T-cell (primary cell): Measurements from ENCODE around the gene CNPPD1. TPM values are rescaled to one million over a fixed set of nuclear protein-coding genes. Genes with fewer than 3 reads are reported as not detected.

ENCODE experiments used
- ATAC-seq, 4 experiments: fragments of 200-7000 bp in 3 of 4; fragments of 150-1000 bp in 1 of 4; cut with Tn5 transposase; replicated peaks in 1 of 4; 1 replicate in 3 of 4; 2 replicates in 1 of 4; pipeline ENCODE4 v1.10.0; 2021; ENCODE audit warnings: moderate library complexity in 3 of 4, mild to moderate bottlenecking in 2 of 4, moderate number of reproducible peaks in 1 of 4
- CTCF ChIA-PET, 2 donors: fragments of 300-600 bp; sonication (Branson Sonifier 250); formaldehyde crosslinking; loops; one replicate each; lab custom pipeline; 2022; ENCODE audit warnings: antibody characterized with exemption in 2 of 2; lab: Charles Lee
- POLR2A ChIA-PET, 2 donors: fragments of 300-600 bp; sonication (Branson Sonifier 250); formaldehyde crosslinking; loops; one replicate each; lab custom pipeline; 2022; ENCODE audit warnings: antibody characterized with exemption in 2 of 2; lab: Charles Lee
- DNase-seq, 35 experiments: peaks; one replicate each; pipeline versions ENCODE4 v3.0.0 to v3.0.0-alpha.2; 2013 to 2023
- H3K27ac ChIP-seq: one replicate; pipeline ENCODE4 v1.5.1; 2013; ENCODE audit warnings: low read length
- H3K27me3 ChIP-seq, 2 experiments: replicated peaks in 1 of 2; 1 replicate in 1 of 2; 2 replicates in 1 of 2; pipeline versions ENCODE4 v1.6.1 to v1.7.0; 2013; ENCODE audit warnings: low read length in 1 of 2, mixed read lengths in 1 of 2; ENCODE audit not compliant: control insufficient read depth in 2 of 2, insufficient read depth in 2 of 2; ENCODE audit errors: extremely low read depth in 1 of 2
- H3K36me3 ChIP-seq, 2 donors: 1 replicate in 1 of 2; 2 replicates in 1 of 2; pipeline versions ENCODE4 v1.6.1 to v1.7.0; 2013; ENCODE audit warnings: low read length in 1 of 2; ENCODE audit not compliant: control insufficient read depth in 2 of 2, insufficient read depth in 1 of 2; ENCODE audit errors: extremely low read depth in 1 of 2
- H3K4me1 ChIP-seq, 2 experiments: 1 replicate in 1 of 2; 2 replicates in 1 of 2; pipeline versions ENCODE4 v1.6.1 to v1.7.0; 2013; ENCODE audit warnings: low read length in 2 of 2, mixed read lengths in 1 of 2; ENCODE audit not compliant: insufficient read depth in 2 of 2, control insufficient read depth in 1 of 2; ENCODE audit errors: extremely low read depth in 1 of 2
- H3K4me3 ChIP-seq, 2 donors: 1 replicate in 1 of 2; 2 replicates in 1 of 2; pipeline versions ENCODE4 v1.5.1 to v1.7.0; 2013; ENCODE audit warnings: mild to moderate bottlenecking in 2 of 2, low read length in 1 of 2, moderate library complexity in 1 of 2; ENCODE audit not compliant: control insufficient read depth in 1 of 2; ENCODE audit errors: extremely low read depth in 1 of 2
- H3K9me3 ChIP-seq: 2 replicates; pipeline ENCODE4 v1.7.0; 2013
- H3K27ac Mint-ChIP-seq, 2 donors: one replicate each; pipeline ENCODE4 v1.8.0; 2020 to 2021; ENCODE audit warnings: mild to moderate bottlenecking in 2 of 2, mixed read lengths in 2 of 2
- H3K27me3 Mint-ChIP-seq, 2 donors: one replicate each; pipeline ENCODE4 v1.8.0; 2021 to 2022; ENCODE audit warnings: mixed read lengths in 2 of 2
- H3K36me3 Mint-ChIP-seq: one replicate; pipeline ENCODE4 v1.8.0; 2021; ENCODE audit warnings: mixed read lengths
- H3K4me1 Mint-ChIP-seq, 3 donors: one replicate each; pipeline ENCODE4 v1.8.0; 2020 to 2022; ENCODE audit warnings: mixed read lengths in 3 of 3, mild to moderate bottlenecking in 1 of 3
- H3K4me3 Mint-ChIP-seq, 3 donors: one replicate each; pipeline ENCODE4 v1.8.0; 2020 to 2022; ENCODE audit warnings: mild to moderate bottlenecking in 3 of 3, mixed read lengths in 3 of 3, moderate library complexity in 3 of 3
- H3K9me3 Mint-ChIP-seq, 3 donors: one replicate each; pipeline ENCODE4 v1.8.0; 2020 to 2022; ENCODE audit warnings: mixed read lengths in 3 of 3
- WGBS: methylation state at CpG from one replicate; pipeline ENCODE4 v1.1.5; 2013; ENCODE audit warnings: missing lambda C conversion rate; ENCODE audit not compliant: insufficient coverage; 5-methylcytosine and 5-hydroxymethylcytosine counted together
- total RNA-seq, 35 experiments: library from RNA in 6 of 35; stranded (reverse) in 6 of 35; fragments of 120-200 nt in 1 of 35; gene quantifications; one replicate each; pipeline versions ENCODE4 v1.2.1 to v1.2.4 and lab custom pipeline; 2013 to 2026

CNPPD1 gene
- total RNA-seq, 5 donors from 2014 or later (not counting 1 experiment from before 2014, with no cell fraction given): 49.2 to 89.5 (median 83.2) TPM

DNA sequence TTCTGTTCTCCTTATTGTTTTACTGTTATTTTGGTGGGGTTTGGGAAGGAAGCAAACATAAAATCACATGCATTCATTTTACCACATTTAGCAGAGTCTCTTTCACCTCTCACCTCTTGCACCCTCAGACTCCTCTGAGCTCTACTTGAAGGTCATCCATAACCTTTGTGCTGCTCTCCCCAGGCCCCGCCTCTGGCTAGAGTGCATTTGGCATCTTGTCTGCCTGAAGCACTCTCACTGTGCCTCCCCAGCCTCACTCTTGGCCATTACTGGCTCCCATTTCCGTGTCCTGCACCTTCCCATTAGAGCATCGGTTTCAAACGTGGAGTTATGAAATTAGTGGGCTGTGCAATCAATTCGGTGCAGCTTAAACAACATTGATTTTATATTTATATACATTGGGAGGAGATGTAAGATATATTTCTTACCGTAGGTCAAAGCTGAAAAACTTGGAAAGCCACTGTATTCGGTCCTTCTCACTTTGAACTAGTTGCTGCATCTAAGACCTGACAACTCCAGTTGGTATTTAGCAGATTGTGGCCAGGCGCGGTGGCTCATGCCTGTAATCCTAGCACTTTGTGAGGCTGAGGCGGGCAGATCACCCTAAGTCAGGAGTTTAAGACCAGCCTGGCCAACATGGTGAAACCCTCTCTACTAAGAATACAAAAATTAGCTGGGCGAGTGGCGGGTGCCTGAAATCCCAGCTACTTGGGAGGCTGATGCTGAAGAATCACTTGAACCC is 22.9 kb upstream of the CNPPD1 start:
- no peak overlapping the region for H3K27ac Mint-ChIP-seq
- H3K4me1 Mint-ChIP-seq: peaks cover 16 to 20% (median 16%) of the 10 kb centered on the region in 3 donors
- peak overlapping the region in 2 of 3 donors; percentile 40 to 81 for H3K4me3 Mint-ChIP-seq
- no peaks in the 10 kb centered on the region for H3K36me3 Mint-ChIP-seq
- peaks cover 5 to 6% of the 10 kb centered on the region in 2 donors for H3K27me3 Mint-ChIP-seq
- POLR2A ChIA-PET: interaction anchor here in 1 of 2 donors (0.5 kb wide), 1 partner anchor 12 kb away, joined by 7 read pairs; no protein-coding TSS in a partner anchor
- H3K4me1 ChIP-seq: peaks cover 0 to 15% of the 10 kb centered on the region in 2 experiments
- WGBS: 92% methylated on average over 2 of the region's 12 CpGs
- DNase-seq: no peak
- peaks cover 0 to 3% of the 10 kb centered on the region in 2 experiments for H3K27me3 ChIP-seq
- H3K27ac ChIP-seq: no peak overlapping the region
- CTCF ChIA-PET: interaction anchor here (0.6 to 1.1 kb wide), 5 partner anchors 18 to 65 kb away, joined by 3 to 5 read pairs (median 3); no protein-coding TSS in a partner anchor
- no peak overlapping the region for H3K4me3 ChIP-seq
- no peaks in the 10 kb centered on the region for H3K9me3 Mint-ChIP-seq
- no peak for ATAC-seq
- no peaks in the 10 kb centered on the region for H3K36me3 ChIP-seq
- H3K9me3 ChIP-seq: no peaks in the 10 kb centered on the region

DNA sequence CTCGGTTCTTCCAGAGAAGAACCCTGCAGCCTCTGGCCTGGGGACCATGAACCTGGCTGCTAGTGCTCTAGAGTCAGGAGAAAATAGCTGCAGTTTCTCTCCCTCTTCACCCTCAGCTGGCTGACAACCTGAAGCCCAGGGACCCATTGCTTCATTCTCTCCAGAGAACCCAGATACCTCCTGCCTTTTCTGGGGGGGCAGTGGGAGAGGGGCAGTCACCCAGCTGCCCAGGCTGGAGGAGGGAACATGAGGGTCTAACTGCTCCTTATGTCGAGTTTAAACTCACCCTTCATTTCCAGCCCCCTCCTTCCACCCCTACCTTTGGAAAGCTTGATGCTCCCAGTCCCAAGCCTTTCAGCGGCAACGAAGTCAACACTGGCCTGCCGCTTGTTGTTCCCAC is 22.2 kb upstream of the CNPPD1 start:
- ChIA-PET POLR2A (interaction anchor here in 1 of 2 donors (0.5 kb wide), 1 partner anchor 13 kb away, joined by 7 read pairs; no protein-coding TSS in a partner anchor), CTCF (interaction anchor here in 1 of 2 donors (0.6 kb wide), 1 partner anchor 27 kb away, joined by 5 read pairs; no protein-coding TSS in a partner anchor)
- H3K9me3 Mint-ChIP-seq: no peaks in the 10 kb centered on the region
- no peaks in the 10 kb centered on the region for H3K36me3 Mint-ChIP-seq
- ATAC-seq: no peak
- Histone ChIP-seq H3K4me3 (no peak overlapping the region), H3K27ac (no peak overlapping the region), H3K9me3 (no peaks in the 10 kb centered on the region), H3K36me3 (no peaks in the 10 kb centered on the region), H3K4me1 (peaks cover 0 to 15% of the 10 kb centered on the region in 2 experiments), H3K27me3 (peaks cover 0 to 3% of the 10 kb centered on the region in 2 experiments)
- WGBS: 94% methylated on average over 4 of the region's 5 CpGs
- H3K4me3 Mint-ChIP-seq: peak overlapping the region in 1 of 3 donors; percentile 44
- DNase-seq: no peak
- H3K27ac Mint-ChIP-seq: no peak overlapping the region
- H3K27me3 Mint-ChIP-seq: peaks cover 5 to 6% of the 10 kb centered on the region in 2 donors
- peaks cover 16 to 20% (median 16%) of the 10 kb centered on the region in 3 donors for H3K4me1 Mint-ChIP-seq

DNA sequence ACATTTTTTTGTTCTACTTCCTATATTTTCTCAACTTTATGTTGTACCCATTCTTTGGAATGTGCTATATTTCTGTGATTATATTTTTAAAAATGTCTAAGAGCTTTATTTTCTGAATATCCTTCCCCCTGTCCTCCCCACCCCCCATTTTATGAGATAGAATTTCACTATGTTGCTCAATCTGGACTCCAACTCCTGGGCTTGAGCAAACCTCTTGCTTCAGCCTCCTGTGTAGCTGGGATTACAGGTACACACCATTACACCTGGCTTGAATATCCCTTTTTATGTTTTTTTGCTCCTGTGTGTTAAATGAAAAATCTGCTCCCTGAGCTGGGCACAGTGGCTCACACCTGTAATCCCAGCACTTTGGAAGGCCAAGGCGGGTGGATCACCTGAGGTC is 20.7 kb upstream of the CNPPD1 start:
- H3K4me1 Mint-ChIP-seq: peaks cover 16 to 20% (median 16%) of the 10 kb centered on the region in 3 donors
- CTCF ChIA-PET: interaction anchor here in 1 of 2 donors (0.7 to 0.9 kb wide), 2 partner anchors 9 to 19 kb away, joined by 3 to 7 read pairs; partner anchors contain the start of gene ZFAND2B

DNA sequence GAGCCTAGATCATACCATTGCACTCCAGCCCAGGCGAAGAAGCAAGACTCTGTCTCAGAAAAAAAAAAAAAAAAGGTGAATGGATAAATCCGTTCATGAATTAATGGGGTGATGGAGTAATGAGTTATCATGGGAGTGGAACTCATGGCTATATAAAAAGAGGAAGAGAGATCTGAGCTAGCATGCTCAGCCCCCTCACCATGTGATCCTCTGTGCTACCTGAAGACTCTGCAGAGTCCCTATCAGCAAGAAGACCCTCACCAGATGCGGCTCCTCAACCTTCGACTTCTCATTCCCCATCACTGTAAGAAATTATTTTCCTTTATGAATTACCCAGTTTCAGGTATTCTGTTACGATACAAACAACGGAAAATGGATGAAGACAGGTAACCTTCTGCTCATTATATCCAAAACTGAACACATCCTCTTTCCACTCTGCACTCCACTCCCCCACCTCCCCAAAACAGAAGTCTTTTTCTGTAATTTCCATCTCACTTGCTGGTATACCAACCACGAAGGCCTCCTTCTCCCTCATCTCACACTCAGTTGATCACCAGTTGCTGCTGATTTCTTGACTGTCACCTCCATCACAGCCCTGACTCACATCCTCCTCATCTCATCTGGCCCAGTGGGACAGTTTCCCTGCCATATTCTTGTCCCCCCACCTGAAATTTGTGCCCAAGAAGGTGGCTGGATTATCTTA is 10.2 kb upstream of the CNPPD1 start:
- H3K9me3 ChIP-seq: no peaks in the 10 kb centered on the region
- H3K27me3 ChIP-seq: no peaks in the 10 kb centered on the region
- ChIA-PET CTCF (no interaction called here), POLR2A (no interaction called here)
- Mint-ChIP-seq H3K4me3 (no peak overlapping the region), H3K9me3 (no peaks in the 10 kb centered on the region), H3K27ac (peak overlapping the region; percentile 15 to 19), H3K27me3 (no peaks in the 10 kb centered on the region), H3K4me1 (peaks cover 14 to 21% (median 17%) of the 10 kb centered on the region in 3 donors), H3K36me3 (peaks cover 24% of the 10 kb centered on the region)
- no peak overlapping the region for H3K27ac ChIP-seq
- WGBS: 55% methylated on average over 5 of the region's 7 CpGs
- DNase-seq: no peak
- peaks cover 0 to 10% of the 10 kb centered on the region in 2 experiments for H3K4me1 ChIP-seq
- H3K4me3 ChIP-seq: no peak overlapping the region
- ATAC-seq: no peak
- H3K36me3 ChIP-seq: peaks cover 5 to 28% of the 10 kb centered on the region in 2 donors

More for the DNA sequence above, 20.7 kb upstream of the CNPPD1 start:
- H3K4me1 ChIP-seq: peaks cover 0 to 15% of the 10 kb centered on the region in 2 experiments
- no peaks in the 10 kb centered on the region for H3K36me3 Mint-ChIP-seq
- peaks cover 0 to 3% of the 10 kb centered on the region in 2 experiments for H3K27me3 ChIP-seq
- H3K27ac Mint-ChIP-seq: peak overlapping the region in 1 of 2 donors; percentile 43
- no peak overlapping the region for H3K4me3 ChIP-seq
- H3K27me3 Mint-ChIP-seq: peaks cover 5 to 6% of the 10 kb centered on the region in 2 donors
- H3K9me3 ChIP-seq: no peaks in the 10 kb centered on the region
- no peak for ATAC-seq
- H3K4me3 Mint-ChIP-seq: no peak overlapping the region
- no peak for DNase-seq
- no peak overlapping the region for H3K27ac ChIP-seq
- POLR2A ChIA-PET: interaction anchor here in 1 of 2 donors (1.0 kb wide), 1 partner anchor 9 kb away, joined by 7 read pairs; no protein-coding TSS in a partner anchor
- no peaks in the 10 kb centered on the region for H3K36me3 ChIP-seq
- H3K9me3 Mint-ChIP-seq: no peaks in the 10 kb centered on the region
- WGBS: no CpG with 5 or more reads among the region's 1 CpG

DNA sequence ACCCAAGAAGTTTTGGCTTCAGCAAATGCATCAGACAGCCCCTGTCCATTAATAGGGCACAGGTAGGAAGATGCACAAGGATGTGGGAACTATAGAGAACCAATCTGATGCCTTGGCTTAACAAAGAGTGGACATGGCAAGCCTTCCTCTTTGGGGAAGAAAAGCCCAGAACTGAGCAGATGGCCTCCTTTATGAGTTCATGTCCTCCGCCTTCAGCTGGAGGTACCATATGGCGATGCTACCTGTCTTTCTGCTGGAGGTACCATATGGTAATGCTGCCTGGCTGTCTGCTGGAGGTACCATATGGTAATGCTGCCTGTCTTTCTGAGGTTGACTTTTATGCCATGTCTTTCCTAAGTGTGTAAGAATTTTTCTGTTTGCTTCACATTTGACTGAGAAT is 7.4 kb upstream of the CNPPD1 start:
- H3K36me3 ChIP-seq: peaks cover 14 to 52% of the 10 kb centered on the region in 2 donors
- POLR2A ChIA-PET: no interaction called here

More for the DNA sequence above, 7.4 kb upstream of the CNPPD1 start:
- no peaks in the 10 kb centered on the region for H3K9me3 Mint-ChIP-seq
- 100% methylated on average over 2 of the region's 2 CpGs for WGBS
- H3K4me1 Mint-ChIP-seq: peaks cover 42 to 49% (median 44%) of the 10 kb centered on the region in 3 donors
- peaks cover 3 to 37% of the 10 kb centered on the region in 2 experiments for H3K4me1 ChIP-seq
- no peak overlapping the region for H3K4me3 ChIP-seq
- no peaks in the 10 kb centered on the region for H3K9me3 ChIP-seq
- no peak overlapping the region for H3K4me3 Mint-ChIP-seq
- H3K27ac ChIP-seq: no peak overlapping the region
- no peaks in the 10 kb centered on the region for H3K27me3 Mint-ChIP-seq
- CTCF ChIA-PET: interaction anchor here in 1 of 2 donors (0.6 kb wide), 1 partner anchor 455 kb away, joined by 5 read pairs; no protein-coding TSS in a partner anchor
- no peak for DNase-seq
- H3K36me3 Mint-ChIP-seq: peaks cover 43% of the 10 kb centered on the region
- H3K27me3 ChIP-seq: no peaks in the 10 kb centered on the region
- peak overlapping the region in 1 of 2 donors; percentile 1 for H3K27ac Mint-ChIP-seq
- ATAC-seq: no peak
